CD14-positive monocyte (primary cell): ENCODE results near the gene SSBP3. TPM values are rescaled to one million over a fixed set of nuclear protein-coding genes. Genes with fewer than 3 reads are reported as not detected.

Experiments
- DNase-seq, 3 donors: peaks; one replicate each; pipeline ENCODE4 v3.0.0-alpha.2; 2011 to 2022
- H2AFZ ChIP-seq: 2 replicates; pipeline ENCODE4 v1.6.0; 2012; ENCODE audit warnings: mild to moderate bottlenecking, low read depth, low read length, inconsistent platforms; ENCODE audit not compliant: insufficient read depth, poor library complexity, severe bottlenecking
- H3K27ac ChIP-seq, 2 donors: 1 replicate in 1 of 2; 2 replicates in 1 of 2; pipeline ENCODE4 v1.5.1; 2012 to 2013; ENCODE audit warnings: low read length in 2 of 2, control low read depth in 1 of 2, inconsistent platforms in 1 of 2, low read depth in 1 of 2, mild to moderate bottlenecking in 1 of 2
- H3K27me3 ChIP-seq, 2 donors: one replicate each; pipeline versions ENCODE4 v1.6.0 to v1.6.1; 2011 to 2013; ENCODE audit warnings: low read length in 2 of 2; ENCODE audit not compliant: control insufficient read depth in 2 of 2, insufficient read depth in 2 of 2
- H3K36me3 ChIP-seq, 2 donors: replicated peaks in 1 of 2; 1 replicate in 1 of 2; 2 replicates in 1 of 2; pipeline versions ENCODE4 v1.5.1 to v1.6.1; 2012 to 2013; ENCODE audit warnings: low read length in 2 of 2, control low read depth in 1 of 2, inconsistent platforms in 1 of 2, mild to moderate bottlenecking in 1 of 2; ENCODE audit not compliant: insufficient read depth in 2 of 2, control insufficient read depth in 1 of 2
- H3K4me1 ChIP-seq, 2 donors: 1 replicate in 1 of 2; 2 replicates in 1 of 2; pipeline versions ENCODE4 v1.5.1 to v1.6.1; 2012 to 2013; ENCODE audit warnings: low read length in 2 of 2, control low read depth in 1 of 2, inconsistent platforms in 1 of 2, mild to moderate bottlenecking in 1 of 2, moderate library complexity in 1 of 2; ENCODE audit not compliant: insufficient read depth in 2 of 2, control insufficient read depth in 1 of 2
- H3K4me2 ChIP-seq: replicated peaks from 2 replicates; pipeline ENCODE3; 2012; ENCODE audit warnings: low read length, moderate library complexity, mild to moderate bottlenecking; ENCODE audit not compliant: poor library complexity, severe bottlenecking; ENCODE audit errors: extremely low read depth
- H3K4me3 ChIP-seq, 3 experiments: fragments of 200-600 bp in 1 of 3; sonication (generic) in 1 of 3; replicated peaks in 1 of 3; 1 replicate in 2 of 3; 2 replicates in 1 of 3; pipeline ENCODE4 v1.5.1; 2011 to 2013; ENCODE audit warnings: low read length in 3 of 3, mild to moderate bottlenecking in 3 of 3, control low read depth in 2 of 3, low read depth in 2 of 3, inconsistent platforms in 1 of 3, moderate library complexity in 1 of 3
- H3K79me2 ChIP-seq: 2 replicates; pipeline ENCODE4 v1.6.0; 2012; ENCODE audit warnings: mild to moderate bottlenecking, control low read depth, inconsistent platforms, low read length, moderate library complexity; ENCODE audit not compliant: insufficient read depth
- H3K9ac ChIP-seq: 2 replicates; pipeline ENCODE4 v1.6.0; 2017; ENCODE audit warnings: low read length, mild to moderate bottlenecking; ENCODE audit not compliant: insufficient read depth, poor library complexity, severe bottlenecking
- H3K9me3 ChIP-seq, 2 donors: replicated peaks in 1 of 2; 1 replicate in 1 of 2; 2 replicates in 1 of 2; pipeline versions ENCODE4 v1.5.1 to v1.6.1; 2012 to 2013; ENCODE audit warnings: low read length in 2 of 2, control low read depth in 1 of 2; ENCODE audit not compliant: control insufficient read depth in 1 of 2, insufficient read depth in 1 of 2
- H4K20me1 ChIP-seq: 2 replicates; pipeline ENCODE4 v1.6.0; 2012; ENCODE audit warnings: mild to moderate bottlenecking, low read length, control low read depth, moderate library complexity; ENCODE audit not compliant: insufficient read depth
- H3K27ac Mint-ChIP-seq, 7 donors: one replicate each; pipeline ENCODE4 v1.8.0; 2020; ENCODE audit warnings: mild to moderate bottlenecking in 7 of 7, mixed read lengths in 7 of 7, moderate library complexity in 6 of 7, inconsistent platforms in 2 of 7
- H3K27me3 Mint-ChIP-seq, 3 donors: one replicate each; pipeline ENCODE4 v1.8.0; 2021 to 2022; ENCODE audit warnings: low read depth in 3 of 3, mild to moderate bottlenecking in 3 of 3, mixed read lengths in 3 of 3, moderate library complexity in 3 of 3, inconsistent platforms in 1 of 3
- H3K36me3 Mint-ChIP-seq, 2 donors: one replicate each; pipeline ENCODE4 v1.8.0; 2020; ENCODE audit warnings: mixed read lengths in 2 of 2, inconsistent platforms in 1 of 2, mild to moderate bottlenecking in 1 of 2
- H3K4me1 Mint-ChIP-seq: one replicate; pipeline ENCODE4 v1.8.0; 2020; ENCODE audit warnings: mild to moderate bottlenecking, mixed read lengths
- H3K4me3 Mint-ChIP-seq, 2 donors: one replicate each; pipeline ENCODE4 v1.8.0; 2020; ENCODE audit warnings: mild to moderate bottlenecking in 2 of 2, mixed read lengths in 2 of 2, moderate library complexity in 1 of 2
- H3K9me3 Mint-ChIP-seq, 7 donors: one replicate each; pipeline ENCODE4 v1.8.0; 2020 to 2022; ENCODE audit warnings: mixed read lengths in 7 of 7, mild to moderate bottlenecking in 6 of 7, moderate library complexity in 6 of 7, inconsistent platforms in 2 of 7
- WGBS: methylation state at CpG from one replicate; pipeline ENCODE4 v1.1.5; 2013; ENCODE audit warnings: missing lambda C conversion rate; ENCODE audit not compliant: insufficient coverage; 5-methylcytosine and 5-hydroxymethylcytosine counted together
- intact Hi-C, 2 donors: fragments of 100-400 bp; cut with micrococcal nuclease; formaldehyde crosslinking; loops; one replicate each; pipeline versions ENCODE4 v1.15.0 to v1.15.1; 2023
- polyA plus RNA-seq, 3 donors: library from polyadenylated mRNA; depleted of rRNA in 1 of 3; unstranded in 2 of 3; stranded (reverse) in 1 of 3; fragments of 300-500 nt in 2 of 3; fragments of >200 nt in 1 of 3; fragmentation: Illumina TruSeq in 2 of 3; gene quantifications; 1 replicate in 2 of 3; 2 replicates in 1 of 3; pipeline ENCODE4 v1.2.3, GENCODE V29; 2012 to 2021
- TF ChIP-seq, protein P1 (sequence below): fragments of 200-600 bp; IDR thresholded peaks from one replicate; pipeline ENCODE4 v1.8.0; 2022; ENCODE audit warnings: antibody characterized with exemption, mild to moderate bottlenecking

The SSBP3 gene
- polyA plus RNA-seq, 3 donors, result 4.1 to 30.7 (median 4.3) TPM

- no peak overlapping the region for H3K4me2 ChIP-seq
- Mint-ChIP-seq H3K36me3 (peaks cover 8 to 10% of the 10 kb centered on the region in 2 donors), H3K9me3 (peaks cover 0 to 2% (median 0%) of the 10 kb centered on the region in 7 donors), H3K4me3 (no peak overlapping the region), H3K27me3 (peaks cover 0 to 1% (median 0%) of the 10 kb centered on the region in 3 donors), H3K27ac (no peak overlapping the region), H3K4me1 (no peaks in the 10 kb centered on the region)
- H3K9me3 ChIP-seq, result no peaks in the 10 kb centered on the region
- TF ChIP-seq, protein P1, sequence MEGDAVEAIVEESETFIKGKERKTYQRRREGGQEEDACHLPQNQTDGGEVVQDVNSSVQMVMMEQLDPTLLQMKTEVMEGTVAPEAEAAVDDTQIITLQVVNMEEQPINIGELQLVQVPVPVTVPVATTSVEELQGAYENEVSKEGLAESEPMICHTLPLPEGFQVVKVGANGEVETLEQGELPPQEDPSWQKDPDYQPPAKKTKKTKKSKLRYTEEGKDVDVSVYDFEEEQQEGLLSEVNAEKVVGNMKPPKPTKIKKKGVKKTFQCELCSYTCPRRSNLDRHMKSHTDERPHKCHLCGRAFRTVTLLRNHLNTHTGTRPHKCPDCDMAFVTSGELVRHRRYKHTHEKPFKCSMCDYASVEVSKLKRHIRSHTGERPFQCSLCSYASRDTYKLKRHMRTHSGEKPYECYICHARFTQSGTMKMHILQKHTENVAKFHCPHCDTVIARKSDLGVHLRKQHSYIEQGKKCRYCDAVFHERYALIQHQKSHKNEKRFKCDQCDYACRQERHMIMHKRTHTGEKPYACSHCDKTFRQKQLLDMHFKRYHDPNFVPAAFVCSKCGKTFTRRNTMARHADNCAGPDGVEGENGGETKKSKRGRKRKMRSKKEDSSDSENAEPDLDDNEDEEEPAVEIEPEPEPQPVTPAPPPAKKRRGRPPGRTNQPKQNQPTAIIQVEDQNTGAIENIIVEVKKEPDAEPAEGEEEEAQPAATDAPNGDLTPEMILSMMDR, result no peak
- H3K4me3 ChIP-seq, result no peak overlapping the region
- 100% methylated on average over 3 of the region's 5 CpGs for WGBS
- H3K4me1 ChIP-seq, result no peaks in the 10 kb centered on the region
- no peak overlapping the region for H2AFZ ChIP-seq
- H4K20me1 ChIP-seq, result peaks cover 54% of the 10 kb centered on the region
- H3K27ac ChIP-seq, result no peak overlapping the region
- H3K27me3 ChIP-seq, result no peaks in the 10 kb centered on the region
- H3K79me2 ChIP-seq, result no peaks in the 10 kb centered on the region
- no peak overlapping the region for H3K9ac ChIP-seq
- intact Hi-C loops, result no loop called here
- DNase-seq, result no peak
- H3K36me3 ChIP-seq, result peaks cover 0 to 7% of the 10 kb centered on the region in 2 donors
Measured at GRCh38 chr1:54348700-54349021, 57.5 kb downstream of the SSBP3 start.

DNA sequence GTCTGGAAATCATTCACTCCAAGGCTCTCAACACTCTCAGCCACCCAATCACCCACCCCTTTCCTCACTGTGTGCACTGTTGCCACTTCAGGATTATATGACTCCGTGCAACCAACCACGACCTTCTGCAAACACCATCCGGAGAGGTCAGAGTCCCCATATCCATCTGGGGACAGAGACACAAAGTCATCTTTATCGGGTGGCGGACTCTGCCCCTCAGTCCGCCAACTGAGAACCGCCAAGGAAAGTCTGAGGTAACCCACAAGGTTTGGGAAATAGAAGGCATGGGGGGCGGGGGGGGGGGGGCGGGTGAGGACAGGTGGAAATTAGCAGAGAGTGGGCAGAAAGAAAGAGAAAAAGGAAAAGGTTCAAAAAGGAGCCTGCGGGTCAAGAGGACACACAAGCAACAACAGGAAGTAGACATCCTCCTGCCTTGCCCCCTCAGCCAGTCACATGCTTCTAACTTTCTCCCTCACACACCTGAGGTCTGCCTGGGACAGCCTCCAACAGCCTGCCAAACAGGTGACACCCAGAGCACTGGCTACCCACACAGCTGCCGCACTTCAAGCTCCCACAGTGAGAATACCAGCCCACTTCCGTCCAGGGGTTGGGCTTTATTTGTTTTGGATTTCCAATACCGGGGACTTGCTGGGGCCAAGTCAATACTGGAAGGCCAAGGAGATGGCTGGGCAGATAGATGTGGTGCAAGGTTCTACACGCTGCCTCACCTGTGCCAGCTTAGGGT is 58.1 kb downstream of the SSBP3 start:
- no peaks in the 10 kb centered on the region for H3K9me3 ChIP-seq
- DNase-seq, result no peak
- H3K9ac ChIP-seq, result no peak overlapping the region
- no peaks in the 10 kb centered on the region for H3K4me1 ChIP-seq
- H3K27ac Mint-ChIP-seq, result peak overlapping the region in 1 of 7 donors; percentile 51
- no peak overlapping the region for H3K4me3 Mint-ChIP-seq
- H3K4me1 Mint-ChIP-seq, result no peaks in the 10 kb centered on the region
- no peak overlapping the region for H3K4me2 ChIP-seq
- TF ChIP-seq, protein P1, result no peak
- 70% methylated on average over 2 of the region's 14 CpGs for WGBS
- H3K79me2 ChIP-seq, result no peaks in the 10 kb centered on the region
- peaks cover 55% of the 10 kb centered on the region for H4K20me1 ChIP-seq
- no peak overlapping the region for H2AFZ ChIP-seq
- no peak overlapping the region for H3K27ac ChIP-seq
- no peak overlapping the region for H3K4me3 ChIP-seq
- intact Hi-C loops, result no loop called here
- peaks cover 0 to 1% (median 0%) of the 10 kb centered on the region in 3 donors for H3K27me3 Mint-ChIP-seq
- no peaks in the 10 kb centered on the region for H3K27me3 ChIP-seq
- peaks cover 0 to 7% of the 10 kb centered on the region in 2 donors for H3K36me3 ChIP-seq
- H3K9me3 Mint-ChIP-seq, result peaks cover 0 to 2% (median 0%) of the 10 kb centered on the region in 7 donors
- H3K36me3 Mint-ChIP-seq, result peaks cover 9 to 12% of the 10 kb centered on the region in 2 donors
